ENCODE measurements around the gene DAPL1.

Gene DAPL1

GRCh38 chr2:158778243-158778642 lies 16.9 kb upstream of the DAPL1 start:
- no peak for DNase-seq (ENCODE audit: low spot score)

GRCh38 chr2:158779621-158780020 lies 15.5 kb upstream of the DAPL1 start:
- DNase-seq (ENCODE audit: low spot score) = no peak

DNA sequence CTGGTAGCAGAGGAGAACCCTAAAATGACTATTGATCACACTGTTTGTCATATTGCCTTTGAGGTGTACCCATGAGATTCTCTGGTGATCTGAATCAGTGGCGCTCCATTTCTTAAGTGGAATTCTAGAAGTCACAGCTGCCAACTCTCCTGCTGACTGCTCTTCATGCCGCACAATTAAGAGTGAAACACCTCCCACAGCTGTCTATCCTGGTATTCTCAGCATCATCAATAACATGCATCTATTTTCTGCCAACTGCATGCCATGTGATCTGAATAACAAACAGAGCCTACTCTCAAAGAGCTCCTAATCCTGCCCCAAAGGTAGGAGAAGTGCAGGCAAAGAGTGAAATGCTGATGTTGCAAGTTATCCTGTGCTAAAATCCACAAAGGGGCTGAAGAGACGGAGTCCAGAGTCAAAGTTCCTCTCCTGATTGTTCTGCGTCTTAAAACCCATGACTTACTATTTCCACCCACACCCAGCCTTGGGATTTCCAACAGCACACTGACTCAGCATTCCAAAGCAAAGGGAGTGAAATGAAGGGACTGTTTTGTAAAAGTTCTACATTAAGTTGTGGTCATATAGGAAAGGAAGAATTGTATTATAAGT lies 13.7 kb upstream of the DAPL1 start:
- DNase-seq (ENCODE audit: low spot score) = no peak

- no peak for DNase-seq (ENCODE audit: low spot score)
These were observed 13.0 kb upstream of the DAPL1 start for GRCh38 chr2:158782136-158782535.

- DNase-seq (ENCODE audit: low spot score) = no peak
These were observed 12.5 kb upstream of the DAPL1 start for GRCh38 chr2:158782616-158783015.

- no peak for DNase-seq (ENCODE audit: low spot score)
These were observed 11.2 kb upstream of the DAPL1 start for GRCh38 chr2:158783923-158784322.

GRCh38 chr2:158786897-158787296 lies 8.2 kb upstream of the DAPL1 start:
- DNase-seq (ENCODE audit: low spot score) = no peak

DNA sequence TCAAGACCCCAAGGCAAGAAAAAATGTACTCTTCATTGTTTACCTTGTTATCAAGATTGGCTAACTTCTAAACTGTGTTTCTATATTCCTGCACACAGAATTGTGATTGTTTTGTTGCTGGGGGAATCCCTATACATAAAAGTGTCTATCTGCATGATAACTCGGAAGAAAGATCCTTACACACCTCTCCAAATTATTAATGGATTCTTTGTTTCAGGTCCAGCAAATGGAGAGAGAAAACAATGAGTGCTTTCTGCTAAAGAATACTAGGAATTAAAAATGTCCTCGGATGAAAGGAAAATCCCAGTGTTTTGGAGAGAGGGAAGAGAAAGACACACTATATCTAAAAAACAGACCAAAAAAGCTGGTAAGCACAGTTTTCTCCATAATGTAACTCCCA lies 6.2 kb upstream of the DAPL1 start:
- no peak for DNase-seq (ENCODE audit: low spot score)

GRCh38 chr2:158796652-158797051 lies 1.5 kb downstream of the DAPL1 start:
- no peak for DNase-seq (ENCODE audit: low spot score)

GRCh38 chr2:158797963-158798700 lies 3.0 kb downstream of the DAPL1 start:
- DNase-seq (ENCODE audit: low spot score) = no peak

- DNase-seq (ENCODE audit: low spot score) = no peak
These were observed 4.1 kb downstream of the DAPL1 start for GRCh38 chr2:158799181-158799580.

DNA sequence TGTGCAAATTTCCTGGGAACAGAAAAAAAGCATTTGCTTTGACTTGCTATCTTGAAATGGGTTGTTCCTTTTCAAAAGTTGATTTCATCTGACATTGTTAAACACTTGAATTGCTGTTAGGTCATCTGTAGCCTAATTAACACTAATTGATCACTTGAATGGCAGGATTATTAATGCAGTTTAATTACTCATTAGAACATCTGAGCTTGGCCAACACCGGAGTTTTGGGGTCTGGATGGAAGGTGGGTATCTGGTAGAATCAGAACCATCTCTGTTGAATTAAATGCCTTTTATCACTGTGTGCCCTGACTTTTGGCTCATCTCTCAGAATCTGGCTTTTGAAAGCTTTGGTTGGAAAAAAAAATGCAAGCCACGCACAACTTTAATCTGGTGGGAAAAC lies 8.4 kb downstream of the DAPL1 start:
- DNase-seq (ENCODE audit: low spot score) = no peak

DNA sequence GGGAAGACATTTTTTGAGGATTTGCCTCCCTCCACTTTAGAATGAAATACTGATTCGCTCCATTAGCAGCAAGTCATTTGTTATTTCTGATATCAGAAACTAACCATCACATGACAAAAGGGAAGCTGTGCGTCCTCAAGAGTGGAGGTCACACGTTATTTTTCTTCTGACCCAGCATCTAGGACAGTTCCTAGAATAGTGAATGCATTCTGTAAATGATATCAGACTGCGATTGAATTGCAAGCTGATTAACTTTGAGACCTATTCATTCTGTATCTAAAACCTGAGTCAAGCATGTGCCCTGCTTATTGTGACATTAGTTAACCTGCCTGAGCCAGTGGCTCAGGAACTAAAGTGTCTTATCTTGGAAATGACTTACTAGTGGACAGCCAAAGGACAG lies 10.1 kb downstream of the DAPL1 start:
- DNase-seq (ENCODE audit: low spot score) = no peak

DNA sequence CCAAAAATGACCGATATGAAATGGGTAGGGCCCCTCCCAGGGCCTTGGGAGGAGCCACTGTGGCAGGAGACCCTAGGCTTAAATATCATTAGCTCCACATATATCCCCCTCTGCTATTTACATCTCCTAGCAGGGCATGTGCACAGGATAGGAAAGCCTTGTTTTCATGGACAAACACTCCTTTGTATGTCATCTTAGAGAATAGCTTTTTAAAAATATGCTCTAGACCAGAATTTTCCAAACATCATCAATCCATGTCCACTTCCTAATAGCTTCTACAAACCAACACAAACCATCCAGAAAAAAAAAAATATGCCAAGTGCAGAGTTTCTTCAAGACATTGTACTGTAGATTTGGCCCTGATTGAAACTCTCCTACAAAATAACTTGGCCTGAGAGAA lies 10.8 kb downstream of the DAPL1 start:
- no peak for DNase-seq (ENCODE audit: low spot score)

DNA sequence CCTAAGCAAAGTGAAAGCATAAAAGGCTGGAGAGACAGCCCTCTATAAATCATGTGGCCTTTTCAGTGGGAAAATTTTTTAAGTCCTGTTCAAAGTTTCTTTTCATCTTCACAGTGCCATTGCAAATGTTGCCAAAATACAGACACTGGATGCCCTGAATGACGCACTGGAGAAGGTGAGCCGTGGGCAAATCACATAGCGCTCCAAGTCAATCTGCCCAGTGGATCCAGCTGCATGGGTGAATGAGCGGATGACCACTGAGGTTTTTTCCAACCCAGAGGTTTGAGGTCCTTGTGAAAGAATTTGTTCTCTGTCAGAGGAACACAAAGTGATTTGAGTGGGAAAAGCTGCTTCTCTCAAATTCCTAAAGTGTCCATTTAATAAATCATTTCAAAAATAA lies 11.8 kb downstream of the DAPL1 start:
- no peak for DNase-seq (ENCODE audit: low spot score)

DNA sequence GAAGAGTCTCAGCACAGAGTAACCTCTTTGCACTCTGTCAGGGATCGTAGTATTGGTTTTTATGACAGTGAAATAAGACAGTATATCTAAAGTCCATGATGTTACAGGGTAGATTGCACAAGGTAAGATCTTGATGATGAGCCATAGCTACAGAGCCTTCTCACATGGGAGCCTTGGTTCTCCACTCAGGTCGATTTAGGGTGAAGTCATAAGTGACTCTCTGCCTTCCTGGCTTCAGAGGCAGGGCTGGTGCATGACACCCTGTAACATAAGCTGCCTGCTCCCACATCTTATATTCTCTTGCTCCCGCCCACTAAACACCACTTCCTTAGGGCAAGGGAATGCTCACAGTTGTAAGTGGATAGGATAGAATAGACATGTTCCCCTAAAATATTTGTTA lies 13.3 kb downstream of the DAPL1 start:
- no peak for DNase-seq (ENCODE audit: low spot score)

DNA sequence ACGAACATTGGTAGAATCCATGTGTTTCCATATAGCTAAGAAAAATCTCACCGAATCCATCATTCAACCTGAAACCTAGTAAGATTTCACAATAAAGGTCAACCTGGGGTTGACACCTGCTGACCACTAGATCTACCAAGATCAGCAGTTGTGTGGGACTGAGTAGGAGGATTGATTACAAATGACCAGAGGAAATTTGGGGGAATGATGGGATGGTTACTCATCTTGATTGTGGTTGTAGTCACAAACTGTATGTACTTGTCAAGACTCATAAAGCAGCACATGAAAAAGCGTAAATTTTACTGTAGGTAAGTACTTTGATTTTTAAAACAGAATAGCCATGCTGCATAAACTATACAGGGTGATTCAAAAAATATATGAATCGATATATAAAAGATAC lies 14.7 kb downstream of the DAPL1 start:
- DNase-seq (ENCODE audit: low spot score) = no peak

DNA sequence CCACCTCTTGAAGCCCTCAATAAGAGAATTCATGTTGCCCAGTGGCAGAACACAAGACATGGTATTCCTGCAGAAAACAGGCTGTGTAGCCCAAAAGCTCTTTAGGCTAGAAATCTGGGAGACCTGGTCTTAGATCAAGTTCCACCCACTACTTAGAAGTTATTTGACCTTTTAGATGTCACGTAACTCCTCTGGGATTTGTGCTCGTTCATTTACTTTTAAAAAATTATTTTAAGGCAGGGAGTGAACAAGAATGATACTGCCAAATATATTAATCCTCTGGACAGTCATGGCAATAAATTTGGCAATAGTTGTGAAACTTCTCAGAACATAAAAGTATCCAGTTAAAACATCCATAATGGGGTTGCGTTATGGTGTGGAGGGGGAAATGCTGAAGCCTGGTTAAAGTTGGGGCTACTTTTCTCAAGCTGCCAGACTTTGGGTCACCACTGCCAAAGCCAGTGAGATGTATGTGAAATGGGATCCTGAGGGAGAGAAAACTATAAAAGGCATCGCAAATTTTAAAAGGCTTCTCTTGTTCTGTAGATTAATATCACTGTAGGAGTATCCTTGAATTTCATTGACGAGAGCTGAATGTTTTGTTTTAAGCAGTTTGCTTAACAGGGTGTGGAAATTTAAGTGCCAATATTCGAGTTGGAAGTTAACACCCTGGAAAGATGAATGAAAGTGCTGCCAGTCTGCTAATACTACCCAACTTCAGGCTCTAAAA lies 15.8 kb downstream of the DAPL1 start:
- no peak for DNase-seq (ENCODE audit: low spot score)

- no peak for DNase-seq (ENCODE audit: low spot score)
These were observed 20.0 kb downstream of the DAPL1 start for GRCh38 chr2:158815166-158815565.

DNA sequence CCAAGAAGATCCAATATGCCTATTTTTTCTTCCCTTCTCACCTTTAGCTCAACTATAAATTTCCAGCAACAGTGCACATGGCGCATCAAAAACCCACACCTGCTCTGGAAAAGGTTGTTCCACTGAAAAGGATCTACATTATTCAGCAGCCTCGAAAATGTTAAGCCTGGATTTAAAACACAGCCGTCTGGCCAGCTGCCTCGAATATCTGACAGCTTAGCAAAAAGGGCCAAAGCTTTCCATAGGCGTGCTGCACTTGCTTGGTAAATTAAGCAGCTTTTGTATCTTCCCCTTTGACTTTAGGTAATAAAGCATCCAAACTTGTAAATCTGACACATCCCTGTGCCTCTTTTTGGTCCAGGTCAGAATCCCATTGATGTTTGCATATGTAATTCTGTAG lies 20.5 kb downstream of the DAPL1 start:
- DNase-seq (ENCODE audit: low spot score) = no peak

- DNase-seq (ENCODE audit: low spot score) = no peak
These were observed 22.5 kb downstream of the DAPL1 start for GRCh38 chr2:158817588-158817987.

DNA sequence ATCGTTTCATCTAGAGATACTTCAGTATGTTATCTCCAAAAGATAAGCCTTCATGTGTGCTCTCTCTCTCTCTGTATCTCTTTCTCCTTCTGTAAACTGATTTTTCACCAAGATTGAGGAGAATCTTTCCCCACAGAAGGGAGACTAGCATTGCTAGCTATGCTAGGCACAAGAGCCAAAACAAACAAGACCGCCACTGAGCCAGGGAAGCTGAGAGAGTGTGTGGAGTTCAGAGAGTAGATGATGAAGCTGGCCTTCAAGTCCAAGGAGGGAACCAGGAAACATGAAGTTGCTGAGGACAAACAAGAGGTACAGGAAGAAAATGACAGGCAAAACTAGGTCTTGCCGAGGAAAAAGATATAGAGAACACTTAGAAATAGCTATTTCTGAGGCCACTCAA lies 23.4 kb downstream of the DAPL1 start:
- no peak for DNase-seq (ENCODE audit: low spot score)

- DNase-seq (ENCODE audit: low spot score) = no peak
These were observed 27.1 kb downstream of the DAPL1 start for GRCh38 chr2:158822193-158822592.
